IPS-NIHi11 (cell line): ENCODE results near the gene CTDSP1.
A peak's percentile ranks its signal among the peaks of the same experiment; 100 is the strongest.

Experiments
- DNase-seq: peaks from one replicate; pipeline ENCODE4 v3.0.0; 2012; ENCODE audit warnings: mixed read lengths, low spot score

CTDSP1 gene

GRCh38 chr2:218427741-218428140, 28.1 kb downstream of the CTDSP1 start:
- DNase-seq, result peak; percentile 45

GRCh38 chr2:218428846-218429558, 29.3 kb downstream of the CTDSP1 start:
- DNase-seq, result no peak

GRCh38 chr2:218429911-218430692, 30.4 kb downstream of the CTDSP1 start:
- no peak for DNase-seq

- no peak for DNase-seq
These were observed 31.1 kb downstream of the CTDSP1 start for GRCh38 chr2:218430721-218431120.

- DNase-seq, result no peak
These were observed 32.2 kb downstream of the CTDSP1 start for GRCh38 chr2:218431878-218432277.

- DNase-seq, result no peak
These were observed 33.2 kb downstream of the CTDSP1 start for GRCh38 chr2:218432676-218433365.

GRCh38 chr2:218434456-218434855, 34.8 kb downstream of the CTDSP1 start:
- DNase-seq, result no peak

GRCh38 chr2:218435003-218435982, 35.6 kb downstream of the CTDSP1 start:
- no peak for DNase-seq

- DNase-seq, result no peak
These were observed 37.3 kb downstream of the CTDSP1 start for GRCh38 chr2:218436992-218437391.

- no peak for DNase-seq
These were observed 38.3 kb downstream of the CTDSP1 start for GRCh38 chr2:218437969-218438368.

GRCh38 chr2:218438596-218438995, 38.9 kb downstream of the CTDSP1 start:
- no peak for DNase-seq

- DNase-seq, result no peak
These were observed 45.2 kb downstream of the CTDSP1 start for GRCh38 chr2:218444692-218445357.

- no peak for DNase-seq
These were observed 45.9 kb downstream of the CTDSP1 start for GRCh38 chr2:218445602-218446001.

- DNase-seq, result no peak
These were observed 46.9 kb downstream of the CTDSP1 start for GRCh38 chr2:218446547-218446946.

- DNase-seq, result no peak
These were observed 47.4 kb downstream of the CTDSP1 start for GRCh38 chr2:218447072-218447471.

- DNase-seq, result no peak
These were observed 49.3 kb downstream of the CTDSP1 start for GRCh38 chr2:218448934-218449333.

- no peak for DNase-seq
These were observed 52.4 kb downstream of the CTDSP1 start for GRCh38 chr2:218452079-218452478.
